Epithelial cell of esophagus (primary cell): ENCODE measurements around the gene NRXN3.

Source experiments
- DNase-seq: peaks from one replicate; pipeline ENCODE4 v3.0.0; 2010; ENCODE audit warnings: low read depth
- H3K4me3 ChIP-seq: 2 replicates; pipeline ENCODE4 v1.5.1; 2011; ENCODE audit warnings: mild to moderate bottlenecking, low read length, control low read depth
- CTCF ChIP-seq: IDR thresholded peaks from 2 replicates; pipeline ENCODE4 v1.5.1; 2011; ENCODE audit warnings: low read depth, mild to moderate bottlenecking, low read length, control low read depth, inconsistent platforms; ENCODE audit not compliant: insufficient read depth; ENCODE audit errors: missing control alignments

Gene NRXN3

GRCh38 chr14:79656056-79656455, 1485.9 kb downstream of the NRXN3 start:
- no peak for TF ChIP-seq CTCF
- no peak overlapping the region for H3K4me3 ChIP-seq
- DNase-seq: no peak

- H3K4me3 ChIP-seq: no peak overlapping the region
- DNase-seq: no peak
- TF ChIP-seq CTCF: no peak
Observed at GRCh38 chr14:79656496-79656895, 1486.3 kb downstream of the NRXN3 start.

GRCh38 chr14:79658221-79658620, 1488.0 kb downstream of the NRXN3 start:
- H3K4me3 ChIP-seq: no peak overlapping the region
- no peak for DNase-seq
- no peak for TF ChIP-seq CTCF

- TF ChIP-seq CTCF: no peak
- H3K4me3 ChIP-seq: no peak overlapping the region
Observed at GRCh38 chr14:79658769-79659168, 1488.6 kb downstream of the NRXN3 start.

GRCh38 chr14:79660053-79660939, 1490.1 kb downstream of the NRXN3 start:
- no peak for TF ChIP-seq CTCF
- H3K4me3 ChIP-seq: no peak overlapping the region
- DNase-seq: no peak

More at GRCh38 chr14:79658769-79659168, 1488.6 kb downstream of the NRXN3 start:
- no peak for DNase-seq

GRCh38 chr14:79661752-79662151, 1491.6 kb downstream of the NRXN3 start:
- no peak for TF ChIP-seq CTCF
- H3K4me3 ChIP-seq: no peak overlapping the region
- DNase-seq: no peak

GRCh38 chr14:79663453-79663852, 1493.3 kb downstream of the NRXN3 start:
- DNase-seq: no peak
- H3K4me3 ChIP-seq: no peak overlapping the region
- no peak for TF ChIP-seq CTCF
